Skin of body (tissue), 2 donors: ENCODE measurements around the gene PHF19. TPM values are rescaled to one million over a fixed set of nuclear protein-coding genes. Genes with fewer than 3 reads are reported as not detected.
A peak's percentile ranks its signal among the peaks of the same experiment; 100 is the strongest.

Source experiments
- DNase-seq: peaks from one replicate; lab custom pipeline; 2025; lab: John Stamatoyannopoulos, UW
- total RNA-seq: library from RNA; depleted of rRNA; stranded (reverse); fragments of >200 nt; gene quantifications from one replicate; pipeline ENCODE4 v1.2.3, GENCODE V29; 2014

Gene PHF19
- total RNA-seq, 1 donor from 2014 or later, result 23.5 TPM

DNA sequence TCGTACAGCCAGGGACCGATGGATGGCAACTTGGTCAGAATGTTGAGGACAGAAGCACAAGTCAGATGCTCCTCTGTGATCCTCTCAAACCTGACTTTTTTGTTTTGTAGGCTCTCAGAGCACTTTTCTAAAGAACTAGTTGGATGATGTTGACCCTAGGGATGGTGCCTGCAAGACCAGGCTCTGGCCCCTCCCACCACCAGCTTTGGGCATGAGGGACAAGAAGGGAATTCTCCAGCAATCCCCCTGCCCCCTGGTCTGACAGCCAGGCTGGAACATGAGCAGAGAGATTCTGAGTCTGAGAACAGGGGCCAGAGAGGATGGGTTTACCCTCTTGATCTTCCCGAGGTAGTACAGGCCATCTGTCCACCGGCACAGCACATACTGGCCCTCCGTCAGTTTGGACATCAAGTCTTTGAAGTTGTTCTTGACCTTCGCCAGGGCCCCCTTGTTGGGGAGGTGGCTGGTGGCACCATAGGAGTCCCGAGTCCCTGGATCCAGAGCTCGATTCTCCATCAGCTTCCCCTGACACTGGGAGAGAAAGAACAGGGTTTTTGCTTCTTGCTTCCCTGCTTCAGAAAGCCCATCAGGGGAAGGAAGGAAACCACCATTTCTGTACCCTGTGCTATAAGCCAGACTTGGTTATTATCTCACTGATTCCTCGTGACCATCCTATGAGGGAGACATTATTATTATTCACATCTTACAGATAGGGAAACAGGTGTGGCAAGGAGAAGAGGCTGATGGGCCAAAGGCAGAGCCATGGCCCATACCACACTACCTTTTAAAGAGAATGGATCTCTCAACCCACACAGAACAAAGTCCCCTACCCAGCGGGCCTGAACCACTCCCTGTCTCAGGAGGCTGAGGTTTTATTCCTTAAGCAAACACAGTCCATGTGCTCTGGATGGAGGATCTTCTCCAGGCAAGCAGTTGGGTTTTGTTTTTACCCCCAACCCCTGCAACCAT lies 2.5 kb downstream of the PHF19 start:
- DNase-seq, result no peak

DNA sequence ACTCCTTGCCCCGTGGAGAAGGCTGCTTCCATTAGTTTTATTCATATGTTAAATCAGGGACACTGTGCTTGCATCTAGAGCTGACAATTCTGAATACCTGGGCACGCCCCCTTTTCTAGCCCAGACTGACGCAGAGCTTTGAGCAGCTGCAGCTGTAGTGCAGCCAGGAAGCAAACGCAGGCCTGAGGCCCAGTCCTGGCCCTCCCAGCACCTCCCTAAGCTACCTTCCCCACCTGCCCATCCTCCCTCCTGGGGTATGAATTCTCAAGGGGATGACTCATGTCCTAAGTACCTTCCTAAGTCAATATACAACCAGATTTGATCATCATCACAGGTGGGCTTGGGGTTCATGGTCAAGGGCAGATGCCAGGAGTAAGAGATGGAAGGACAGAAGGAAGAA lies 3.5 kb downstream of the PHF19 start:
- no peak for DNase-seq

DNA sequence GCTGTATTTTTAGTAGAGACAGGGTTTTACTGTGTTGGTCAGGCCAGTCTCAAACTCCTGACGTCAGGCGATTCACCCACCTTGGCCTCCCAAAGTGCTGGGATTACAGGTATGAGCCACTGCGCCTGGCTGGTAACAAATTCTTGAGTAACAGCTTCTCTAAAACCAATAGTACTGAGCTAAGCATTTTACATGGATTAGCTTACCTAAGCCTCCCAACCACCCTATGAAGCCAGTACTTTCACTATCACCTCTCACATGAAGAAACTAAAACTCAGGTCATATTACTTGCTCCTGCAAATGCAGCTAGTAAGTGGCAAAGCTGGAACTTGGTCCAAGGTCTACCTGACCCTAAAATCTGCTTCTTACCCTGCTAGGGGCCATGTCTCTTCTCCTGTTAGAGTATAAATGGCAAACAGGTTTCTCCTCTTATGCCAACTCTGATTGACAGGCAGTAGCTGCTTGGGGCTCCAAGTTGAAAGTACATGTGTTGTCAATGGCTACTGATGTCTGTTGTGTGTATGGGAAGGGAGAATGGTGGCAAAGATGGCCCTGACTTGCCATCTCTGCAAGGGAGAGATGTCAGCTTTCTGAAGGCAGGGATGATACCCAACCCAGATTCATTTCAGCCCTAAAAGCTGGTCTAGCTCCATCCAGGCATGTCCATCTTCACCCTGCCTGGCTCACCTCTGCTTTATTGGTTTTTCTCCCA lies 4.0 kb downstream of the PHF19 start:
- DNase-seq, result no peak

DNA sequence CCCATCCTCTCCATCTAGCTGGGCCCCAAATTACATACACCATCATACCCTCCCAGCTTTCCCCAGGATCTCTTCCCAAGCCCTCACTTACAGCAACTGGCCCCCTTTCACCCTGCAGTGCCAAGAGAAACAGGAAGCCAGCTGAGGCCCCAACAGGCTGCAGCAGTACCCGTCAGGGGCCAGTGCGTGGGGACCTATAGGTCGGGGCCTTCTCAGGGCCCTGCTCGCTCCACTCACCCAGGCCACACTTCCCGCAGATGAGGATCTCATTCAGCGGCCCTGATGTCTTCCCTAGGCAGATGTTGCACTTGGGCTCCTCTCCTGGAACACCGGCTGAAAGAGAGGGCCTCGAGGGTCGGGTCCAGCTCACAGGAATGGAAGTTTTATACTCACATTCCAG lies 6.8 kb downstream of the PHF19 start:
- DNase-seq, result no peak

DNA sequence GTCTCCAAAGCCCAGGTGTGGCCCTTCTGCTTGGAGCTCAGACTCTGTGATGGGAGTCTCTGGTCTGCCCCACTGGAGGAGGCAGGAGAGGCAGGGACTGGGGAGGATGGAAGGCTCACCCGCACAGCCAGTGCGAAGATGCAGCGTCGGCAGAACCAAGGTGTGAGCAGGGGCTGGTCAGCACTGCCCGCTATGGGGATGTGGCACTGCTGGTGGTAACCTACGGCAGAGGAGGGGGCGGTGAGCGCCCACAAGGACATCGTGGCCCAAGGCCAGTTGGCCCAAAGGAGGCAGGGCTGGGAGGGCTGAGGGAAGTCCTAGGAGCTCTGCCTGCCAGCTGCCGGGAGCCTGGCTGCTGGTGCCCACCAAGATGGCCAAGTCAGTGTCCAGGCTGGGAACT lies 7.3 kb downstream of the PHF19 start:
- no peak for DNase-seq

DNA sequence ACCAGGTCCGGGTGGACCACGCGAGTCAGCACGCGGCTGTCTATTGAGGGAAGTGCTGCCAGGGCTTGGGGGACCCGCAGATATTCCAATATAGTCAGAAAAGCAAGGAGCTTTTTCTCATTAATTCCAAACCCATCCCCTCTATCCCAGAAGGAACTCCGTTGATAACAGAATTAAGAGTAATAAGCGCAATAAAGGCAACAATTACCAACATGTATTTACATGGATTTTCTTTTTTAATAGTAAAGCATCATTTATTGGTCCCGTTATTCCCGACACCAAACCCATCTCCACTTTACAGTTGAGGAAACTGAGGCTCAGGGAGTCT lies 7.7 kb downstream of the PHF19 start:
- DNase-seq, result no peak

DNA sequence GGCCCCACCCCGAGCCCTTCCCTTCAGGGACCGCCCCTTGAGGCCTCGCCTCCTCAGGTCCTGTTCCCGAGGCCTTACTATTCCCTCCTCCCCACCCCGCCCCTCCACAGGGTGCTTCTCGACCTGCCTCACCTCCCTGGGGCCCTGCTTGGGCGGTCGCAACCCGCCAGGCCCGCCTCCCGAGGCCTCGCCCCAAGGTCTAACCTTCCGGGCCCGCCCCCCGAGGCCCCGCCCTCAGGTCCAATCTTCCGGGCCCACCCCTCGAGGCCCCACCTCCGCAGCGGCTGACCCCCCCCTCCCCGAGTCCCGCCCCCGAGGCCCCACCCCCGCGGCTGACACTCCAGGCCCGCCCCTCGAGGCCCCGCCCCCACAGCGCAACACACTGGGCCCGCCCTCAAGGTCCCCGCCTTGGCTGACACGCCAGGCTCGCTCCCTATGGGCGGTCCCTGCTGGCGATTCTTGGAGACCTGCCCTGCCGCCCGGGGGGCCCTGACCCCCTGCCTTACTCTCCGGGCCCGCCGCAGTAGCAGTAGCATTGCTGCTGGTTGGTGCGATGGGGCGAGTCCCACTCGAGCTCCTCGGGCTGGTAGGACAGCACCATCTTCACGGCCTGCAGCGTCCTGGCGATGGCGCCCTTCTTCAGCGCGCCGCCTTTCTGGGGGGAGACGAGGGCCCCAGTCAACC lies 8.2 kb downstream of the PHF19 start:
- peak; percentile 82 for DNase-seq

DNA sequence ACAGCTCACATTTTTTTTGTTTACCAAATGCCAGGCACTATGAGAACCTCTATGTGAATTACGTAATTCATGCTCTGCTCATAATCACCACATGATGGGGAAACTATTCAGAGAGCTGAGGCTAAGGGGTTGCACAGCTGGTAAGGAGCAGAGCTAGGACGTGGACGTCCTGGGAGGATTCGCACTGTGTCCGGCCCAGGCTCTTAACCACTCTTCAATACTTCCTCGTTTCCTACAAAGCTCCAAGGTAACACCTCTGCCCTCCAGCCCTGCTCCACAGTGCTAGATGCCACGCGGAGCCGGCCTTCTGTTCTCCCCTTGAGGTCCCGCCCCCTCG lies 8.7 kb downstream of the PHF19 start:
- peak; percentile 59 for DNase-seq

DNA sequence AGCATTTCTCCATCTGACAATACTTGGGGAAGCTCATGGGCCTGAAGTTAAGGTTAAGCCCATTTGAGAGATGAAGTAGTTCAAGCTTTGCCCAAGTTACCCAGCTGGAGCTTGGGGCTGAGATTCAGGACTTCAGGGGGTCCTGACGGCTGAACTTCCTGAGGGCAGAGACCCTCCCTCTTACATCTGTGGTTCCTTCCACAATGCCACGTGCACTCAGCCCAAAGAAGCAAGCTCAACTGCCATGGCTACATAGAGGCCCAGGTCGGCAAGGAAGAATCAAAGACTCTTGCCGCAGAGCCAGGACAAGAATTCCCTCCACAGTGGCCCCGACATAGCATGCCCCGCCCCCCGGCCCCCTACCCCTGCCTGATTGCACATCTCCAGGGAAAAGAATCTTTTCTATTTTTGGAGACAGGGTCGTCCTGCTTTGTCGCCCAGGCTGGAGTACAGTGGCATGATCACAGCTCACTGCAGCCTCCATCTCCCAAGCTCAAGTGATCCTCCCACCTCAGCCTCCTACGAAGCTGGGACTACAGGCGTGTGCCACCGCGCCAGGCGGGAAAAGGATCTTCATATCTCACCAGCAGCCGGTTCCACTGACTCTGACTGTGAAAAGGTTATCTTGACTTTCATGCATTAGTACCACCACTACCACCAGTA lies 9.2 kb downstream of the PHF19 start:
- no peak for DNase-seq

DNA sequence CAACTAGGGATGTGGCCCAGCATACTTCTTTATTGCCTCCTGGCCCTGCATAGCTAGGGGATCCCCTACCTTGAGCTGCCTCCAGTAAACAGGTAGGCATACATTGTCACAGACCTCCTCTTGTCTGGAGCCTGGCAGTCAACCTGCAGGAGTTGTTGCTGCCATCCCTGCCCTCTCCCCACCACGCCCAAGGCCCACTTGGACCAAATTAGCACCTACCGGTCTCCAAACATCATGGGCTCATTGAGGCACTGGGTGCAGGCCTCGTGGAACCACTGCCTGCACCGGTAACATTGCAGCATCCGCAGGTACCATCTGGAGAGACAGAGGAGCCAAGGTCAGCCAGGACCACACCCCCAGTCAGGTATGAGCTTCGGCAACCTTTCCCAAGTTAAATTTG lies 10.3 kb downstream of the PHF19 start:
- no peak for DNase-seq

DNA sequence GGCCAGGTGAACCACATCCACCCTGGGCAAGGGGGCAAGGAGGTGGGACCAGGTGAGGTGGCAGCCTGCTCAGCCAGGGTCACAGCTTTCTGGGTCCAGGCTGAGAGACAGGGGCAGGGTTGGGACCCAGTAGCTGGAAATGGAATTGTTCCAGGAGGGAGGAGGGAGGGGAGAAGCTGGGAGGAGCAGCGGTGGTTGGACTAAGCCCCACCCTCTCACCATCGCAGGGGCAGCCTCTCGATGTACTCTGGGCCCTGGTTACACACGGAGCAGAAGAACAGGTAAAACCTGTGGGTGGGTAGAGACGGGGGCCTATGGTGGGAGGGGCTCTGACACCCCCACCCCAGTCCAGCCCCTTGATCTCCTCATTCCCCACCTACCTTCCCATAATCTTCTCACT lies 11.2 kb downstream of the PHF19 start:
- DNase-seq, result no peak

DNA sequence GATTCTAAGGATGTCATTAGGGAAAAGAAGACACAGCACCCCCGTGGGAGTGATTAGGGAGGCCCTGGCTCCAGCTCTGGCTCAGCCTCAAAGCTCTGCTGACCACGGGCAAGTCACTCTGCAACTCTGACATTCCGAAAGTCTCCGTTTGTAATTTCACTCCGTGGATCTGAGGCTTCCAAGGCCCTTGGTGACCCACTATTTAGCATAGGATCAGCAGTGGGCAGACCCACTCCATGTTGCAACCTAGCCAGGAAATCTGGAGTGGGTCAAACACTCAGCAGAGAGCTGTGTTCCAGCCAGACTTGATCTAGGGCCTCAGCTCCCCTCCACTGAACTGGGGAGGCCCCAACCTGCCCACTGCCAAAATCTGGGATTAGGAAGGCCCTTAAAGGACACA lies 11.8 kb downstream of the PHF19 start:
- DNase-seq, result no peak

DNA sequence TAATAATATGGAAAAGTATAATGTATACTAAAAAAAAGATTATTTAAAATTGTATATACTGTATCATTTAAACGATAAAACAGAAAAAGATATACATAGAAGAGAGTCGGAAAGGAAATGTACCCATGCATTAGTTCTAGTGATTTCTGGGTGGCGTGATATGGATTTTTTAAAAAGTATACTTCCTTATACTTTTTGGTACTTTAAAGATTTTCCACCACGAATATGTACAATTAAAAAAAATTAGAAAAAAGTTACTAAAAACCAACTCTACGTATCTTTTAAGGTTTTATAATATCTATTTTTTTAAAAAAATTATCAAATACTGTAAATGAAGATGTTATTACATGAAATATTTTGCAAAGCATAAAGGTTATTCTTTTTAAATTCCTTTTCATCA lies 12.3 kb downstream of the PHF19 start:
- DNase-seq, result no peak

DNA sequence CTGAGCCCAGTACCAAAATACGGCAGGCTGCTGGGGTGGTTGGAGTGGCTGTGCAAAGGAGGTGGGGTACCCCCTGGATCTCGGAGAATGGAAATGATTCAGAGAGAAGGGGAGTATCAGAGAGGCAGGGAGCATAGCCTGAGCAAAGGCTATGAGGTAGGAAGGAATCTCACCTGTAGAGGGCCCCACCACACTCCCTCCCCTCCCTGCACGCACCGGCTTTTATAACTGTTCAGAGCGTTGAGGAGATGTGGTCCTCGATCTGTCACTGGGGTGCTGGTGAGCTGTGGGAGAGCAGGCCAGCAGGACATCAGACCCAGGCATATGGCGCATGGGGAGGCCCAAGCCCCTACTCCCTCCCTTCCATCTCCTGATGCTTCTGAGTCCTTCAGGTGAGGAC lies 13.2 kb downstream of the PHF19 start:
- DNase-seq, result no peak

DNA sequence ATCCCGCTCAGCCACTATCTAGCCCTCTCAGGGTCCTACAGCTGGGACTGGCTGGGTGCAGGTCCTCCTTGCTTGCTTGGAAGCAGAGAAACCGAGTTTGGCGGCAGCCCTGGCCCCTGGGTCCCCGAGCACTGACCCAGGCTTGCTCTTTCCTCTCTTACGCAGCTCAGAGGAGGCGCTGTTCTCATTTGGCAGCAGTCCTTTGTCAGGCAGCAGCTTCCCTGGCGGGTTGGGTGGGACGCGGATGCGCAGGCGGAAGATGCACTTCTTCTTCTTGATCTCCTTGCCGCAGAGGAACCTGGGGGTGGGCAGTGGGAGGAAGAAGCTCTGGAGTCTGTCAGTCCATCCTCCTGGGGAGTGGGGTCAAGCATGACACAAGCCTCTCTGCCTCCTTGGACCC lies 14.5 kb downstream of the PHF19 start:
- DNase-seq, result no peak

DNA sequence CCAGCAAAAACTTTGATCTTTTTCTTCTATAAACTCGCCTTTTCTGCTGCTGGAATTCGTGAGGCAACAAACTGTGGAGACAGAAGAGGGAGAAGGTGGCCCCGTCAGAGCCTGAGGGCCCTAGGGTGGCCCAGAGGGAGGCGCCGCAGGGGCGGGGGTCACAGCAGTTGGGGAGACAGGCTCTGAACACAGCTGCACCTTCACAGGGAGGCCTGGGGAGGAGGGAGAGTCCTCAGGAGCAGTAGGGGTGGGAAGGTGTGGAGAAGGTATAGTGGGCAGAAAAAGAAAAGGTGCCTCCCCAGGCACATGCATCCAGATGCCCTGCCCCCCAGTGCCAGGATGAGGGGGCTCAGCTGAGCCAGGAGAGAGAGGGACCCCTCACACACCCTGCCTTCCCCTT lies 15.1 kb downstream of the PHF19 start:
- no peak for DNase-seq

DNA sequence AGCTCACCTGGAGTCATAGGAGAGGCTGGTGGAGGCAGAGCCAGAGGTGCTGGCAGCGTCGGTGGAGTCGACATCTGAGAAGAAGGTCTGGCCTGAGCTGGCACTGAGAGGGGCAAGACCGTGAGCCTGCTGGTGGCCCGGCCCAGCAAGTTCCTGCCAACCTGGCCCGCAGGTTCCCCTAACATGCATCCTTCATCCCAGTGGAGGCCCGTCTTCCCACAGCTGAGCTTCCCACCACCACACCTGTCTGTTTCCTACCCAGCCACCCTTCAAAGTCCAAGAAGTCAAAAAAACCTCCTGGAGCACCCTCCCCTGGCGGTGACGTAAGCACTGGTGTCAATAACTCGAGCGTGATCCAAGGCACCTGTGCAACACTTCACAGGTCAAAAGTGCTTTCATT lies 16.9 kb downstream of the PHF19 start:
- DNase-seq, result no peak

DNA sequence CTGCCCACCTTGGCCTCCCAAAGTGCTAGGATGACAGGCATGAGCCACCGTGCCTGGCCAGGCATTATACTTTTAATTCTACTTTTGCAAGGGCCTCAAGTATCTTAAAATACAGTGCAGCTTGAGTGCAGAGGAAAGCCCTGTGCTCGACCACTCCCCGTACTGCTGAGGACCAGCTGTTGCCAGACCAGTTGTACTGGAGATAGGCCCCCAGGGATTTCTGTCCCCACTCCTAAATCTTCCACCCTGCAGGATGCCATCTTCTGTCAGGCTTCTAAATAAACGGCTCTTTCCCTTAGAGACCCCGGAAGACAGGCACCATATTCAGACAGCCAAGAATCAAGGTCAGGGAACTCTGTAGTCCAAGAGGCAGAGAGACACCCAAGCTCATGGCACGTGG lies 17.6 kb downstream of the PHF19 start:
- DNase-seq, result no peak

DNA sequence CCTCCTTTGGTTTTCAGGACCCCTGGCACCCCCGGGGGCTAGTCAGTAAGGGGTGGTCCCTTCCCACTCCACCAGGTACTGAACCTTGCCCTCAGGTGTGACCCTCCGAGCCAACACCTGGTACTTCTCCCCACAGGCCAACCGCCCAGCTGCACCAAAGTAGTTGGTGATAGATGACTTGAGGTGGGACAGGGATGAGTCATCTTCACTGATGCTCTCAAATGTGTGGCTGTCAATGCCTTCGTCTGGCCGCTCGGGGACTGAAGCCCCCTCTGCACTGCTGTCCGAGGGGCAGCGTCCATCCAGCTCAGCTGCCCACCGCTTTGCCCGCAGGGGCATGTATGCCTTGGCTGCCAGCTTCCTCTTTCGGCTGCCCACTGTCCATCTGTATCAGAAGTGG lies 19.1 kb downstream of the PHF19 start:
- no peak for DNase-seq

DNA sequence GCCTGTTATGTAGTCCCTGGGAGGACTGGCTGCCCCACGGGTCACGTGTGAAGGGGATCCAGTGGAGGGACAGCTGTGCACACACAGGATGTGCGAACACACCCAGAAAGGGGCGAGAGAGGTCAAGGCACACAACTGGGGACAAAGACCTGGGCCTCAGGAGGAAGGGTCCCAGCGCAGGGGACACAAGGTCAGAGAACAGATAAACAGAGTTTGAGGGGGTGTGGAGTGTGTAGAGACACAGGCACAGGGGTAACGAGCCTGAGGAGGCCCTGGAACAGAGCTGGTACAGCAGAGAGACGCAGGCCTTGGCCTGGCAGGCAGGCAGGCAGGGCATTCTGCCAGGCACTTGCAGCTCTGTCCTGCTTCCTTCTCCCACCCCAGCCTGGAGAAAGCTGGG lies 19.5 kb downstream of the PHF19 start:
- DNase-seq, result no peak

DNA sequence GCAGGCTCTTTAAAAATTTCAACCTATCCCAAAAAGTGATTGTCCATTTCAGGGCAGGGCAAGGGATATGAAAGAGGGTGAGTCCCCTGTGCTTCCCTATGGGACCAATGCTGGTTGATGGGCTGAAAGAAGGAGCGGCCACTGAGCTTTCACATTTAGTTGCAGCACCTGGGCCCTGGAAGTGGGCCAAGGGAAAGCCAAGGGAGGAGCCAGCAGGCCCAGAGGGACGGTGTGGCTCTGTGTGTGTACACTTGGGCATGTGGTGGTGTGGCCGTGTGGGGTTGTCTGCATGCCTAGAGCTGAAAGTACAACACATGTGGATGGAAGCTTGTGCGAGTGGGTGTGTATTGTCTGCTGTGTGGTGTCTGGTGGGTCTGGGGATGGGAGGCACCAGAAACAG lies 20.3 kb downstream of the PHF19 start:
- no peak for DNase-seq
